ENCODE data around the gene TTC9C.

TTC9C gene

GRCh38 chr11:62775646-62776045 lies 47.4 kb downstream of the TTC9C start (continued):
- TF ChIP-seq, protein P1, sequence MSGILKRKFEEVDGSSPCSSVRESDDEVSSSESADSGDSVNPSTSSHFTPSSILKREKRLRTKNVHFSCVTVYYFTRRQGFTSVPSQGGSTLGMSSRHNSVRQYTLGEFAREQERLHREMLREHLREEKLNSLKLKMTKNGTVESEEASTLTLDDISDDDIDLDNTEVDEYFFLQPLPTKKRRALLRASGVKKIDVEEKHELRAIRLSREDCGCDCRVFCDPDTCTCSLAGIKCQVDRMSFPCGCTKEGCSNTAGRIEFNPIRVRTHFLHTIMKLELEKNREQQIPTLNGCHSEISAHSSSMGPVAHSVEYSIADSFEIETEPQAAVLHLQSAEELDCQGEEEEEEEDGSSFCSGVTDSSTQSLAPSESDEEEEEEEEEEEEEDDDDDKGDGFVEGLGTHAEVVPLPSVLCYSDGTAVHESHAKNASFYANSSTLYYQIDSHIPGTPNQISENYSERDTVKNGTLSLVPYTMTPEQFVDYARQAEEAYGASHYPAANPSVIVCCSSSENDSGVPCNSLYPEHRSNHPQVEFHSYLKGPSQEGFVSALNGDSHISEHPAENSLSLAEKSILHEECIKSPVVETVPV (CRISPR knock-in tag; IDR thresholded peaks at IDR 0.05), result no peak
- TF ChIP-seq OSR1 (CRISPR knock-in tag; IDR thresholded peaks at IDR 0.05), result no peak
- TF ChIP-seq BACH2 (CRISPR knock-in tag; IDR thresholded peaks at IDR 0.05; ENCODE audit: borderline replicate concordance), result no peak
- TF ChIP-seq ESRRG (CRISPR knock-in tag; IDR thresholded peaks at IDR 0.05), result no peak
- no peak for TF ChIP-seq TOX (CRISPR knock-in tag; IDR thresholded peaks at IDR 0.05; ENCODE audit: borderline replicate concordance)

- no peak for TF ChIP-seq ARNTL (CRISPR knock-in tag; IDR thresholded peaks at IDR 0.05; ENCODE audit: borderline replicate concordance, low read depth)
- no peak for TF ChIP-seq ZNF70 (CRISPR knock-in tag; IDR thresholded peaks at IDR 0.05)
- no peak for TF ChIP-seq SNAI2 (CRISPR knock-in tag; IDR thresholded peaks at IDR 0.05)
- no peak for TF ChIP-seq OSR1 (CRISPR knock-in tag; IDR thresholded peaks at IDR 0.05)
- no peak for TF ChIP-seq BACH2 (CRISPR knock-in tag; IDR thresholded peaks at IDR 0.05; ENCODE audit: borderline replicate concordance)
- TF ChIP-seq GLIS3 (CRISPR knock-in tag; IDR thresholded peaks at IDR 0.05), result no peak
- TF ChIP-seq, protein P1 (CRISPR knock-in tag; IDR thresholded peaks at IDR 0.05), result no peak
- no peak for TF ChIP-seq ZFP30 (CRISPR knock-in tag; IDR thresholded peaks at IDR 0.05)
- TF ChIP-seq TCF4 (CRISPR knock-in tag; IDR thresholded peaks at IDR 0.05; ENCODE audit: borderline replicate concordance), result no peak
- TF ChIP-seq RARB (CRISPR knock-in tag; IDR thresholded peaks at IDR 0.05), result no peak
- TF ChIP-seq, protein P2, sequence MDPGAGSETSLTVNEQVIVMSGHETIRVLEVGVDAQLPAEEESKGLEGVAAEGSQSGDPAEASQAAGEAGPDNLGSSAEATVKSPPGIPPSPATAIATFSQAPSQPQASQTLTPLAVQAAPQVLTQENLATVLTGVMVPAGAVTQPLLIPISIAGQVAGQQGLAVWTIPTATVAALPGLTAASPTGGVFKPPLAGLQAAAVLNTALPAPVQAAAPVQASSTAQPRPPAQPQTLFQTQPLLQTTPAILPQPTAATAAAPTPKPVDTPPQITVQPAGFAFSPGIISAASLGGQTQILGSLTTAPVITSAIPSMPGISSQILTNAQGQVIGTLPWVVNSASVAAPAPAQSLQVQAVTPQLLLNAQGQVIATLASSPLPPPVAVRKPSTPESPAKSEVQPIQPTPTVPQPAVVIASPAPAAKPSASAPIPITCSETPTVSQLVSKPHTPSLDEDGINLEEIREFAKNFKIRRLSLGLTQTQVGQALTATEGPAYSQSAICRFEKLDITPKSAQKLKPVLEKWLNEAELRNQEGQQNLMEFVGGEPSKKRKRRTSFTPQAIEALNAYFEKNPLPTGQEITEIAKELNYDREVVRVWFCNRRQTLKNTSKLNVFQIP (CRISPR knock-in tag; IDR thresholded peaks at IDR 0.05; ENCODE audit: borderline replicate concordance, low read depth), result no peak
- no peak for TF ChIP-seq TSHZ2 (CRISPR knock-in tag; IDR thresholded peaks at IDR 0.05)
- no peak for TF ChIP-seq ZNF8 (CRISPR knock-in tag; IDR thresholded peaks at IDR 0.05)
- TF ChIP-seq ISL1 (CRISPR knock-in tag; IDR thresholded peaks at IDR 0.05), result no peak
- no peak for TF ChIP-seq PATZ1 (CRISPR knock-in tag; IDR thresholded peaks at IDR 0.05; ENCODE audit: borderline replicate concordance)
- TF ChIP-seq CREB5 (CRISPR knock-in tag; IDR thresholded peaks at IDR 0.05; ENCODE audit: low read depth), result no peak
- TF ChIP-seq PPARA (CRISPR knock-in tag; IDR thresholded peaks at IDR 0.05; ENCODE audit: borderline replicate concordance), result no peak
- no peak for TF ChIP-seq ESRRG (CRISPR knock-in tag; IDR thresholded peaks at IDR 0.05)
- no peak for ATAC-seq
These were observed 49.1 kb downstream of the TTC9C start for GRCh38 chr11:62777389-62777788.

DNA sequence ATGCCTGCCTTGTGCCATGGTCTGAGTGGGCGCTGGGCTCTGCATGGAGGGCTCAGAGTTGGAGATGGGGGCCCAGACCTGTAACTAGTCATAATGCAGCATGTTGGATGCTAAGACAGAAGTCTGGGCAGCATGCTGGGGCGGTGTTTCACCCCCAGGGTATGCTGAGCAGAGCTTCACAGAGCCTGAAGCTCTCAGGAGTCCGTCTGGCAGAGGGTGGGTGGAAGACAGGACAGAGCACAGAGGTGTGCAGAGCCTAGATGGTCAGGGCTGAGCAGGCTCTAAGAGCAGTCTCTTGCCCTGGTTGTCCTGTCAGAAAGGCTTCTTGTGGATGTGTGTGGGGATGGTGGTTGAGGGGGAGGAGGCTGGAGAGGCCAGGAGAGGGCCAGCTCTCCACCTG lies 50.2 kb downstream of the TTC9C start:
- ATAC-seq, result peak; percentile 20; the same call in 1 of the 3 replicates
- TF ChIP-seq, protein P2 (CRISPR knock-in tag; IDR thresholded peaks at IDR 0.05; ENCODE audit: borderline replicate concordance, low read depth), result no peak
- TF ChIP-seq GLIS3 (CRISPR knock-in tag; IDR thresholded peaks at IDR 0.05) (no peak), SNAI2 (CRISPR knock-in tag; IDR thresholded peaks at IDR 0.05) (no peak), ZFP3 (CRISPR knock-in tag; IDR thresholded peaks at IDR 0.05) (no peak), CREB5 (CRISPR knock-in tag; IDR thresholded peaks at IDR 0.05; ENCODE audit: low read depth) (no peak), TSHZ2 (CRISPR knock-in tag; IDR thresholded peaks at IDR 0.05) (no peak), ISL1 (CRISPR knock-in tag; IDR thresholded peaks at IDR 0.05) (no peak), ARNTL (CRISPR knock-in tag; IDR thresholded peaks at IDR 0.05; ENCODE audit: borderline replicate concordance, low read depth) (no peak)
